Right ventricle myocardium inferior (tissue), 1 donor: ENCODE data around the gene PLS3. TPM values are rescaled to one million over a fixed set of nuclear protein-coding genes. Genes with fewer than 3 reads are reported as not detected.
A peak's percentile ranks its signal among the peaks of the same experiment; 100 is the strongest.
"Not testable (repeated sequence)": the region's sequence is repeated elsewhere in the genome, so short reads cannot be mapped to it uniquely, and the experiment has no call there.

ENCODE experiments used
- ATAC-seq: fragments of 200-7000 bp; cut with Tn5 transposase; one replicate; pipeline ENCODE4 v1.9.1; 2020; ENCODE audit warnings: mild to moderate bottlenecking, moderate library complexity
- DNase-seq: peaks from one replicate; pipeline ENCODE4 v3.0.0; 2021; ENCODE audit errors: missing footprints
- intact Hi-C: fragments of 100-400 bp; cut with DNase I; formaldehyde crosslinking; loops from one replicate; pipeline ENCODE4 v1.11.0; 2022
- long read RNA-seq: library from polyadenylated mRNA; unstranded; transcript quantifications from one replicate; pipeline ENCODE4 v2.0.0, GENCODE V29; 2021
- total RNA-seq: library from RNA; stranded (reverse); fragmentation: NEBNext Ultra II Directional; extraction: Animal tissue kit (Norgen Biotek cat#: 25700); gene quantifications from one replicate; pipeline ENCODE4 v1.2.1, GENCODE V29; 2021
- donor health status: DM: no; HTN: yes; CAD: no; lungs with severe emphysema.

Gene PLS3, protein sequence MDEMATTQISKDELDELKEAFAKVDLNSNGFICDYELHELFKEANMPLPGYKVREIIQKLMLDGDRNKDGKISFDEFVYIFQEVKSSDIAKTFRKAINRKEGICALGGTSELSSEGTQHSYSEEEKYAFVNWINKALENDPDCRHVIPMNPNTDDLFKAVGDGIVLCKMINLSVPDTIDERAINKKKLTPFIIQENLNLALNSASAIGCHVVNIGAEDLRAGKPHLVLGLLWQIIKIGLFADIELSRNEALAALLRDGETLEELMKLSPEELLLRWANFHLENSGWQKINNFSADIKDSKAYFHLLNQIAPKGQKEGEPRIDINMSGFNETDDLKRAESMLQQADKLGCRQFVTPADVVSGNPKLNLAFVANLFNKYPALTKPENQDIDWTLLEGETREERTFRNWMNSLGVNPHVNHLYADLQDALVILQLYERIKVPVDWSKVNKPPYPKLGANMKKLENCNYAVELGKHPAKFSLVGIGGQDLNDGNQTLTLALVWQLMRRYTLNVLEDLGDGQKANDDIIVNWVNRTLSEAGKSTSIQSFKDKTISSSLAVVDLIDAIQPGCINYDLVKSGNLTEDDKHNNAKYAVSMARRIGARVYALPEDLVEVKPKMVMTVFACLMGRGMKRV
- 44.7 TPM for total RNA-seq
- long read RNA-seq, transcript PLS3-209 (16 exons, 3,037 nt) = minor isoform, 9 of 47 reads
- long read RNA-seq, transcript PLS3-202 (16 exons, 3,280 nt) = major isoform, 32 of 47 reads
- long read RNA-seq, partial matches to known transcripts = 1 of 47 reads
- long read RNA-seq, other reads (novel, unspliced or antisense) = 5 of 47 reads

DNA sequence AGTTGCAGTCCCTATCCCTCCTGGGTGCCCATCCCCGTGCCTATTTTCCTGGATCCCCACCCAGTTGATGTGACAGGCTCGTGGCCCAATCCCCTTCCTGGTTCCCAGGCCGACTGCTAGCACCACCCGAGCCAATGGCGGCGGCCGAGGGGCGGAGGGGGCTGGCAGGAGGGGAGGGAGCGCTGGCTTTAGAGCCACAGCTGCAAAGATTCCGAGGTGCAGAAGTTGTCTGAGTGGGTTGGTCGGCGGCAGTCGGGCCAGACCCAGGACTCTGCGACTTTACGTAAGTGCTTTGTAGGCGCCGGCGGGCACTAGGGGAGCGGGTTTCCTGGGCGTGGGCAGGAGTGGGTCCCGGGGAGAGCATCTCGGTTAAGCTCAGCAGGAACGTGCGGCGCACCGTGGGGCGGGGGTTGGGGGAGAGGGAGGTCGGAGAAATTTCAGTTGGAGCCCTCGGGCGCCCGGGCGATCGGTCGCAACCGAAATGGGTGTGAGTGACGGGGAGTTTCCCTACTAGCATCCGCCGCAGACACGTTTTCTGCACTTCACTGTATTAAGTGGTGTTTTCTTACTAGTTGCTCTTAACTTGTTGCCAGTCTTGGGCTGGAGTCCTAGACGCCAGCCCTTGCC, at the start of gene PLS3:
Gene PLS3, plus strand, starts transcription at position 197 of the 627 bp plus-strand sequence. CDS start 49,077 bp downstream, outside the sequence.
- intact Hi-C loops = loop anchor here (5.0 to 10.0 kb wide), 4 partner anchors 66 to 219 kb away; no protein-coding TSS in a partner anchor
- peak; percentile 92 for ATAC-seq
- peak; percentile 93 for DNase-seq

DNA sequence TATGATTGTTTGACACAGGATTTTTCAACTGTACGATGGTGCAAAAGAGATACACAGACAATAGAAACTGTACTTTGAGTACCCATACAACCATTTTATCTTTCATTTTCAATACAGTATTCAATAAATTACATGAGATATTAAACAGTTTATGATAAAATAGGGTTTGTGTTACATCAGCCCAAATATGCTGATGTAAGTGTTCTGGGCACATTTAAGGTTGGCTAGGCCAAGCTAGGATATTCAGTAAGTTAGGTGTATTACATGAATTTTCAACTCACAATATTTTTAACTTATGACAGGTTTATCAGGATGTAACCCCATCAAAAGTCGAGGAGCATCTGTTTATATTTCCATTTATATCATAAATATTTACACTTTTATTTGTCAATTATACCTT, 42.9 kb upstream of the PLS3 start:
- ATAC-seq = no peak
- intact Hi-C loops = no loop called here
- DNase-seq = no peak

DNA sequence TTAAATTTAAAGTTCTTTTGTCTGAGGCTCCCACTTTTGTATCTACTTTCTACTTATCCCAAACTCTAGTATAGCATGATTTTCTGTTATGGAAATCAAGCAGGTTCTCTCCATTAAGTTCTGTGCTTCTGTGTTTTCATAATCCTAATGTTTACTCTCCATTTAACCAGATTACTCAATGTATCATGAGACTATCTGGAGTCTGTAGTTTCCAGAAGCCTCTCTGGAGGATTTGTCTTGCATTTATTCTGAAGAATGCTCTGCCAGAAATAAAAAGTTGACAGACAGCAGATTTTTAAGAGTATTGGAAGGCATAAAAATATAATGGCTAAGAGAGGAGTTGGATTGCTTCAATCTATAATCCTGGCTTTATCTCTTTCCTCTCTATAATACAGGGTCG, 39.2 kb upstream of the PLS3 start:
- intact Hi-C loops = no loop called here
- no peak for ATAC-seq

DNA sequence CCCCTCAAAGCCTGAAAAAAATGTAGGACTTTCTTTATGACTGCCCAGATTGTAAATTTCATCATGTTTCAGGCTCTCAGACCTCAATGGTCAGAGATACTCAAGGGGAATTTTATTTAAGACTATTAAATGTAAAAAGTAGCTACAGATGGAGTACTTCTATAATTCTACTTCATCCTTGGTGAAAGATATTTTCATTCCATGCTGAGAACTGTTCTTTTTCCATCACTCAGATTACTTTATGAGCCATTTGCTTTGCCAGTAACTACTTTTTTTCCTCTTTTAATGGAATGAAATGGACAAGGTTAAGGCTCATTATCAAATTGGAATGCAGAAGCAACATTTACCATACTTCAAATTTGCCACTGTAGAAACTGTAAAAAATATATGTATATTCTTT, 38.0 kb upstream of the PLS3 start:
- ATAC-seq = no peak

More for the DNA sequence above, 39.2 kb upstream of the PLS3 start:
- DNase-seq = no peak

DNA sequence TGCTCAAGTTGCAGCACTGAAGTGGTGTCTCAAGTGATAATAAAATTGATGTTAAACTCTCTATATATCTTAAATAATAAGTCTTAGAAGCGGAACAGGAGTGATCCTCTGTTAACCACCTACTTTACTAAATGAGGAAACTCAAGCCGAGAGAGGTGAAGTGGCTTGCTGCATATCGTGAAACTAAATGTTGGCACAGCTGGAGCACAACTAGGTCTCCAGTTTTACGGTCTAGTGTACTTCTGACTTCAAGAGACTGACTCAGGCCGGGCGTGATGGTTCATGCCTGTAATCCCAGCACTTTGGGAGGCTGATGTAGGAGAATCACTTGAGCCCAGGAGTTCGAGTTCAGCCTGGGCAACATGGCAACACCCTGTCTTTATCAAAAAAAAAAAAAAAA, 35.5 kb upstream of the PLS3 start:
- ATAC-seq (no peak), DNase-seq (no peak)
- intact Hi-C loops = no loop called here

More for the DNA sequence above, 38.0 kb upstream of the PLS3 start:
- DNase-seq = no peak
- intact Hi-C loops = no loop called here

DNA sequence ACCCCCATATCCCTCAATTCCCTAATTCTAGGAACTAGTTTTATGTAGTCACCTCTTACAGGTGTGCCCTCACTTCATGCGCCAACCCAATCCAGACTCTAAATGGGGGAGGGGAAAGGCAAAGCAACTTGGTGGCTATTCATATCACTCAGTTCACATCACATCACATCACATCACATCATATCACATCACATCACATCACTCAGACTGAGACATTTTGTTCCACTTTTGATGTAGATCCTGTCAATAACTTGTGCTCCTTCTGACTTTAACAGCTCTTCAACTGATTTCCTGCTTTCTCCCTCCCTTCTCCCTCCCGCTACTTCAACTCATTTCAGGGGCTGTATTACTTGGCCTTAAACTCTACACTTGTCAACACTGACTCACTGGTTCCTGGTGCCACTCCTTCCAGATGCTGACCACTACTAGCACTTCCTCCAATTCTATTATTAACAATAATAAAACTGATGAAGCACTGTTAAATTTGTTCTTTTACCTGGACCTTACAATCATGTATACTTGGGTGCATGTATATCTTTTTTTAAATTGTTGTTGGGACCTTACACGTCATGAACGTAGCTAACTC, 29.1 kb upstream of the PLS3 start:
- no peak for DNase-seq
- no peak for ATAC-seq
- intact Hi-C loops = no loop called here

DNA sequence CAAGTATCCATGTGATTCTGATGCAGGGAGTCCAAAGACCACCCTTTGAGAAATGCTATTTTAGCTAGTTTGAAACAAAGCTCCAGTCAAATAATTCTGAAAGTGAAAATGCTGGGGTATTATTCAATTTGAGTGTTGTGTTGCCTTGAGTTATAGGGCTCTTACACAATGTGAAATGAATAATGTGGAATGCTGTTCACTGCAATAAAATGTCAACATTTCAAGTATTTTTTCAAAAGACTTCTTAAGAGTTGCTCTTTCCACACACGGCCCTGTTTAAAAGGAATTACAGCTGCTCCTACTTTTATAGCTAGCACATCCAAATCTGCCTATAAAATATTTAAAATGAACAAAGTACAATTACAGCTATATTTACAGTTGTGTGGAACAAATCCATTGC, 27.5 kb upstream of the PLS3 start:
- ATAC-seq (no peak), DNase-seq (no peak)
- intact Hi-C loops = no loop called here

DNA sequence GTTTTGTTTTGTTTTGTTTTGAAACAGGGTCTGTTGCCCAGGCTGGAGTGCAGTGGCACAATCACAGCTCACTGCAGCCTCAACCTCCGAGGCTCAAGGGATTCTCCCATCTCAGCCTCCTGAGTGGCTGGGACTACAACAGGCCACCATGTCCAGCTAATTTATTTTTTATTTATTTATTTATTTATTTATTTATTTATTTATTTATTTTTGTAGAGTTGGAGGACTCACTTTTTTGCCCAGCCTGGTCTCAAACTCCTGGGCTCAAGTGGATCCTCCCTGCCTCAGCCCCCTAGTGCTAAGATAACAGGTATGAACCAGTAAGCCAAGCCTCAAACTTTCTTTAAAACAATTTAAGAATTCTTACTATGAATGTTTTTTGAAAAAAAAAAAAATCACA, 26.6 kb upstream of the PLS3 start:
- ATAC-seq = no peak
- DNase-seq = no peak
- intact Hi-C loops = no loop called here

DNA sequence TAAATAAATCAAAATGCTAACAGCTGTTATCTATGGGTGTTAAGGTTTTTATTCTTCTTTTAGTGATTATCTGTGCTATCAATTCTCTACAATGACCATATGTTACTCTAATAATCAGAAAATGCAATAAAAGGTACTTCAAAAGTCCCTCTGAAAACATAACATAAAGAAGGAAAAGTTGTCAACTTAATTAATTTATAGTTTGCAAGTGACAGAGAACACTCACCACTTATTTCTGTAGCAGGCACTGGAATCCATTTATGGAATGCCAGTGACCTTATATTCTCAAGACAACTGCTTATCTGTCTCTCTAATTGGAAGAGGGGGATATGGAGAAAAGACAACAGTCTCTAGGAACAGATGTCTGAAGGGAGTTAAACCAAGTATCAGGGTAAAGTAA, 25.6 kb upstream of the PLS3 start:
- ATAC-seq (no peak), DNase-seq (no peak)
- intact Hi-C loops = no loop called here

DNA sequence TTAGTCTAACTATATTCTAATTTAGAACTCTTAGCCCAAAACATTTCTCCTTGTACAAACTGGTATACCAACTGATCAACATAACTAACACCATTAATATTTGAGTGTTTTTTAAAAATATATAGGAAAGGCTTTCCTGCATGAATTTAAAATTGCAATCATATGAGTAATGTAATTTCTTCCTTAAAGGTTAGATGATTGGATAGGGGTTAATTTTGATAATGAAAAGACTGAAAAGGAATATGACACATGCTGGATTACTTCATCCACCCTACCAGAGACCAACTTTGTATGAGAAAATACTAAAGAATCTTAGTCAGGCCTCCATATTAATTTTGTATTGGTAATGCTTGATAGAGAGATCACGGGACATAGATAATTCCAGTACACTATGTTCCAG, 25.1 kb upstream of the PLS3 start:
- DNase-seq (no peak), ATAC-seq (no peak)
- intact Hi-C loops = no loop called here

DNA sequence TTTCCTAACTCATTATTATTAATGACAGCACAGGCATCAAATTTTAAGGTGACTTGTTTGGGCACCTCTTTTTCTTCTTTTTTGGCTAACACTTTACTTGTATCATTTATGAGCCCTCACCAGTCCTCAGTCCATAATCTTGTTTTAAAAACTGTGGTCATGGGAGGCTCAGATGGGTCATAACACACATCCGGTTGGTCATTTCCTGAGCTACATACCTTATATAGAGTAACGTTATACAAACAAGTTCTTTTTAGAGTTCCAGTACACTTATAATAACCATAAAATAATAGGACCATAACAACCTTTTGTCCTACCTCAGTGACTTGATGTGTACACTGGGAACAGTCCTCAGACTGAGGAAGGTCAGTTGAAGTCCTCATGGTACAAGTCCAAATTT, 21.1 kb upstream of the PLS3 start:
- ATAC-seq = no peak
- intact Hi-C loops = no loop called here
- no peak for DNase-seq

DNA sequence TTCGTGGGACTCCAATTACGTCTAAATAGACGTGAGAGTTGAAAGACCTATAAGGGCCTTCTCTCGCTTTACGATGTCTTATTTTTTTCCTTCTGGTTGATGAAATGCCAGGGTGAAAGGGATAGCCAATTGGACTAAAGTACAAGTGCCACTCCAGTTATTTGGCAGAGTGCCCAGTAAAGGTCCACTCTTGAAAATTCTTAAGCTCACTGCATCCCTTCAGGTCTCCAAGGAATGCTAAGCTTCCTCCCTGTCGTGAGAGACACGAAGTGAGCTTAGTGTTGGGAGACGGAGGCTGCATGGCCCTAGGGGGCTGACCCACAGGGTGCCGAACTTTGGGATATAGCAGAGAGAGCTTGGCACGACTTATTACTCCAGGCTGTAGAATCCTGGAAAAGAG, 19.9 kb upstream of the PLS3 start:
- ATAC-seq, DNase-seq, intact Hi-C loops: not testable (repeated sequence)

DNA sequence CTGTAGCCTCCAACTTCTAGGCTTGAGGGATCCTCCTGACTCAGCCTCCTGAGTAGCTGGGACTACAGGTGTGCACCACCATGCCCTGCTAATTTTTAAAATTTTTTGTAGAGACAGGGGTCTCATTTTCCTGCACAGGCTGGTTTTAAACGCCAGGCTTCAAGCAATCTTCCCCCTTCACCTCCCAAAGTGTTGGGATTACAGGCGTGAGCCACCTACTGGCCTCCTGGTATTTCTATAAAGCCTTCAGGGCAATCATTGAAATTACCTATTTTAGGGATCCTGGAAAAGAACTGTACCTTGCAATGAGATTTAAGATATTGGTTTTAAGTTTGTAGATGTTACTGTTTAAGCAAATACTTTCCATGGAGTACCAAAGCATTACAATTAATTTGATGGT, 13.5 kb upstream of the PLS3 start:
- intact Hi-C loops = no loop called here
- no peak for ATAC-seq
- DNase-seq = no peak

DNA sequence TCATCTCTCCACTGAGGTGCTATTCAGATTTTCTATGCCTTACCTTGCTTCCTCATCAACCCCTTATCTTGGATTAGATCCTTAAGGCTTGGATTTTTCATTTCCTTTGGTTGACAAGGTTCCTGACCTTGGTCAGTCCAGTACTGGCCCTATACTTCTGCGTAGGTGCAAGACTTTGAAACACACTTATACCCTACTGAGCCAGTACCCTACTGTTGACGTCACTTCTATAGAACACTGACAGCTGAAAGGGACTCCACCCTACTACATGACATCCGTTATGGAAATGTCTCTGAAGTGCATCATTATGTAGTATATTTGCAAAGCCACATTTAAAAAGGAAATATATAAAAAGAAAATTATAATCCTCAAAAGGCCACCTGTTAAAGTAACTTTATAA, 12.0 kb upstream of the PLS3 start:
- DNase-seq (no peak), ATAC-seq (no peak)
- intact Hi-C loops = no loop called here

DNA sequence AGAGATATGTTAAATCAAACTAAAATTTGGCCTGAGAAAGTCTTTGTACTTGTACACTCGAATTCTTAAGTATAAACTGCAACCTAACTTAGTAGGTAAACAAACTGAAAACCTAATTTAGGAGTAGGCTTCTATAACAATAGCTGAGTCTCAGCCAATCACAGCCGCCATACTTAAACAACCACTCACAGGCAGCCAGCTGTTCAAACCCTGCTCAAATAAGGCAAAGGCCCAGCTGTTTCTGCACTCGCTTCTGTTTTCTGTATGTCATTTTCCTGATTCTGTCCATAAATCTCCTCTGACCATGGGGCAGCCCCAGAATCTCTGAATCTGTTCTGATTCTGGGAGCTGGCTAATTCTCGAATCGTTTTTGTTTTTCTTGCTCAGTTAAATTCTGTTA, 7.8 kb upstream of the PLS3 start:
- intact Hi-C loops = loop anchor here (10.0 kb wide), 1 partner anchor 188 kb away; no protein-coding TSS in a partner anchor
- ATAC-seq = no peak

DNA sequence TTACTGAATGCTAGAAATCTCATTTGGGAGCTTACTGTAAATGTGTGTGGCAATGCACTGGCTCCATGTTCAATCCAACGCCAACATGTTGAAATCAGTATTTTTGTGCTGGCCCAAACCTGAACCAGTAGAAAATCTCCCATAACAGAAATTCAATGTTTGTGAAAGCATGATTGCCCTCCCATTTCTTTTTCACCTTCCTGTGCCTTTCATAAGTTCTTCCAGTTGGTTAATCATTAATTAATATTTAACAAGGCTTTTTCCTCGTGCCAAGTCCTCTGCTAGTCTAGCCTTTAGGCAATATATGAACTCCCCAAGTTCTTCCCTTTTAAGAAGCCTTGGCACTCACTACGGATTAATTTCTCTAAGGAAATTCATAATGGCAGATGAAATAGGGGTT, 1.3 kb upstream of the PLS3 start:
- intact Hi-C loops = loop anchor here (5.0 to 10.0 kb wide), 5 partner anchors 68 to 217 kb away; no protein-coding TSS in a partner anchor
- ATAC-seq = no peak
- DNase-seq = no peak

More for the DNA sequence above, 7.8 kb upstream of the PLS3 start:
- no peak for DNase-seq

DNA sequence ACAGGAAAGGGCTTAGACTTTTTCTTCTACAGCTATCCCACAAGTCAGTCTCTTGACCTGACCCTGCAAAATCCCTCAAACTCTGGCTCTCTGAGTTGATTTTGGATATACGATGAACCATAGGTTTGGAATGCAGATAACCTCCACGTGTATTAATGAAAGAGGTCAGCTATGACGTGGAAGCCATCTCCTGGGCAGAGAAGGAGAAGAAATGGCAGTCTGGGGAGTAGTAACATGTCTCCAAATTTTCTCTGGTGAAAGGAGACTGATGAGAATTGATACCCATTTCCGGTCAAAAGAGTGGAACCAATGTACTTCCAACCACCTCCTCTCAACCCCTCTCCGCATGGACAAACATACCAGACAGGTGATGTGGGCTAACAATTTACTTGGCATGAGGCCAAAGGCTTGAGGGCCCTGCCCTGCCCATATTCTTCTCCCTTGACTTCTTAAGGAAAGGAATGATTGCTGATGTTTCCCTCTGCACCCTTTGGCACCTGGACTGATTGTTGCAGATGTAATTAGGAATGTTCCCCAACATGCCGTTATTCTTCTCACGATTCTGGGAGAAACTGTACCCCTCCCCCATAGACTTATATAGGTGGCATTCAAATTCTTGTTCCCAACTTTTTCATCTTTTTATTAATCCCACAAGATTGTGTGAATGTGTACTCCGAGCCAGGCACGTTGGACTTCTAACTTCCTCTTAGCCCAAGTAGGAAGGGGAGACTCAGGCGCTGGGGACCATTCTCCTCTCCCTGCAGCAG, 580 bp upstream of the PLS3 start:
- DNase-seq = no peak
- ATAC-seq = no peak
- intact Hi-C loops = loop anchor here (5.0 to 10.0 kb wide), 4 partner anchors 67 to 218 kb away; no protein-coding TSS in a partner anchor
